Omental fat pad (tissue), 4 donors: Measurements from ENCODE around the gene SLC38A7. TPM values are rescaled to one million over a fixed set of nuclear protein-coding genes. Genes with fewer than 3 reads are reported as not detected.

Source experiments
- ATAC-seq: fragments of 150-250 bp; one replicate; pipeline ENCODE4 v1.9.1; 2016; ENCODE audit warnings: mild to moderate bottlenecking, moderate library complexity; ENCODE audit not compliant: low FRiP score
- DNase-seq: peaks from one replicate; pipeline ENCODE4 v3.0.0-alpha.2; 2019; ENCODE audit warnings: low spot score
- total RNA-seq, 4 donors: library from RNA; depleted of rRNA; stranded (reverse); fragments of >200 nt; gene quantifications; one replicate each; pipeline ENCODE4 v1.1.0, GENCODE V29; 2016
- TF ChIP-seq, protein P1 (sequence below), 3 donors: fragments of 450-650 bp; IDR thresholded peaks; one replicate each; pipeline ENCODE4 v1.5.1; 2016 to 2017; ENCODE audit warnings: antibody characterized with exemption in 3 of 3, mild to moderate bottlenecking in 3 of 3, moderate library complexity in 2 of 3

Gene SLC38A7
- total RNA-seq, 4 donors from 2014 or later = 8.0 to 22.9 (median 17.8) TPM

DNA sequence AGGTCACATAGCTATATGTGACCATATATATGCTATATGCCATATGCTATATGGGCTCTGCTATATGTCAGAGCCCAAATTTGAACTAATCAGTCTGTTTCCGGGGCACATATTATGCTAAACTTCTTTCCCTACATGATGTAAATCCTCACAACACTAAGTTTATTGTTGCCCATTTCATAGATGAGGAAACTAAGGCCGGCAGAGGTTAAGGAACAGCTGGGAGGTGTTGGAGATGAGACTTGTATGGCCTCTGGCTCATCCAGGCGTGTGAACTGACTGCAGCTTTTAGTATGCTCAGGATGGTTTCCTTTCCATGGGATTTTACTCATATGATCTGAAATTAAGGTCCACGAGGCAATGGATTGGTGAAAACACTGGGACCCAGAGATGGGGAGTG, 37.5 kb downstream of the SLC38A7 start:
- ATAC-seq (no peak), DNase-seq (no peak)
- TF ChIP-seq, protein P1, sequence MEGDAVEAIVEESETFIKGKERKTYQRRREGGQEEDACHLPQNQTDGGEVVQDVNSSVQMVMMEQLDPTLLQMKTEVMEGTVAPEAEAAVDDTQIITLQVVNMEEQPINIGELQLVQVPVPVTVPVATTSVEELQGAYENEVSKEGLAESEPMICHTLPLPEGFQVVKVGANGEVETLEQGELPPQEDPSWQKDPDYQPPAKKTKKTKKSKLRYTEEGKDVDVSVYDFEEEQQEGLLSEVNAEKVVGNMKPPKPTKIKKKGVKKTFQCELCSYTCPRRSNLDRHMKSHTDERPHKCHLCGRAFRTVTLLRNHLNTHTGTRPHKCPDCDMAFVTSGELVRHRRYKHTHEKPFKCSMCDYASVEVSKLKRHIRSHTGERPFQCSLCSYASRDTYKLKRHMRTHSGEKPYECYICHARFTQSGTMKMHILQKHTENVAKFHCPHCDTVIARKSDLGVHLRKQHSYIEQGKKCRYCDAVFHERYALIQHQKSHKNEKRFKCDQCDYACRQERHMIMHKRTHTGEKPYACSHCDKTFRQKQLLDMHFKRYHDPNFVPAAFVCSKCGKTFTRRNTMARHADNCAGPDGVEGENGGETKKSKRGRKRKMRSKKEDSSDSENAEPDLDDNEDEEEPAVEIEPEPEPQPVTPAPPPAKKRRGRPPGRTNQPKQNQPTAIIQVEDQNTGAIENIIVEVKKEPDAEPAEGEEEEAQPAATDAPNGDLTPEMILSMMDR (IDR thresholded peaks at IDR 0.05) = no peak

DNA sequence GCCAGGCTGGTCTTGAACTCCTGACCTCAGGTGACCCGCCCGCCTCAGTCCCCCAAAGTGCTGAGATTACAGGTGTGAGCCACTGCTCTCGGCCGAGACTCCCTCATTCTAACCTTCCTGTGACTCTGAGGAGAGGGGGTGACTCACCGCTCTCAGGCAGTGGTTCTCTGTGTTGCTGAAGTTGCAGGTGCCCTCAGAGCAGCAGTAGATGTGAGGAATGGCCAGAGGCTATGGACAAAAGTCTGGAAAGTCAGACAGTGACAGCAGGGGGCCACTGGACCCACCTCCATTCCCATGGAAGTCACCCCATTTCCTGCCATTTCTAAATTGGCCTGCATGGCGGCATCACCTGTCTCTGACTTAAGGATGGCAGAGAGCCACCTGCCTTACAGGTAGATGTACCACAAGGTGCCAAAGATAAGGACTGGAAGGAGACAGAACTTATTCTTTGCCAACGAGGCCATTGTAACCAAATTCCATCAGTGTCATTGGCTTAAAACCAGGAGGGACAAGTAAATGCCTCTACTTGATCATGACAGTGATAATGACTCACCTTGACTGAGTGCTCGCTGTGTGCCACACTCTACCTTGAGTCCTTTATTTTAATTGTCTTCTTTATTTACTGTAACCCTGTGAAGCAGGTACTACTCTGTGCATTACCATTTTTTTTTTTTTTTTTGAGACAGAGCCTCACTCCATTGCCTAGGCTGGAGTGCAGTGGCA, 39.6 kb downstream of the SLC38A7 start:
- no peak for ATAC-seq

DNA sequence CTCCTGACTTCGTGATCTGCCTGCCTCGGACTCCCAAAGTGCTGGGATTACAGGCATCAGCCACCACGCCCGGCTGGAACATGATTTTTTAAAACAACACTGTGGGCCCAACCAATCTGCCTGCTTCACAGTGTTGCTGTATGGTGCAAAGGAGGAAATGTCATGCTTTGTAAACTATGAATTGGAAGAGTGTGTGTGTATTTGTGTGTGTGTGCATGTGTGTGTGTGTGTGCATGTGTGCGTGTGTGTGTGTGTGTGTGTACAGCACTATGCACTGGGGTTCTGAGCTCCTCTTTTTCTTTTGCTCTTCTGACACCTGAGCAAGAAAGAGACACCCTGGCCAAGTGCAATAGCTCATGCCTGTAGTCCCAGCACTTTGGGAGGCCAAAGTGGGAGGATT, 40.5 kb downstream of the SLC38A7 start:
- DNase-seq (no peak), ATAC-seq (no peak)
- TF ChIP-seq, protein P1 (IDR thresholded peaks at IDR 0.05) = no peak

More for the DNA sequence above, 39.6 kb downstream of the SLC38A7 start:
- DNase-seq = no peak
- TF ChIP-seq, protein P1 (IDR thresholded peaks at IDR 0.05) = no peak

DNA sequence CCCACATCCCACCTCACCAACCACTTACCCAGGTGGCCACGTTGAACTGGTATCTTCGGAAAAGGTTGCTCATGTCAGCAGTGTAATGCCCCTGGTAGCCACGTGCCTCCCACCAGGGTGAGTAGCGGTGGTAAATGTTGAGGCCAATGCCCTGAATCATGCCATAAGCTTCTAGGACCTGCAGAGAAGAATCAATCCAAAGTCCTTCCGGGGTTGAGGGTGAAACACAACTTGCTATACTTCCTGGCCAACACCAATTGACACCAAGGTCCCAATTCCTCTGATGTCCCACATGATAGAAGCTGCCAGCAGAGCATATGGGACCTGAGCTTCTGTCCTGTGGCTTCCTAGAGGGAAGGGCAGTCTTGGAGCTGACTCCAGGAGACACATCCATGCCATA, 43.6 kb downstream of the SLC38A7 start:
- ATAC-seq (no peak), DNase-seq (no peak)
- TF ChIP-seq, protein P1 (IDR thresholded peaks at IDR 0.05) = no peak

DNA sequence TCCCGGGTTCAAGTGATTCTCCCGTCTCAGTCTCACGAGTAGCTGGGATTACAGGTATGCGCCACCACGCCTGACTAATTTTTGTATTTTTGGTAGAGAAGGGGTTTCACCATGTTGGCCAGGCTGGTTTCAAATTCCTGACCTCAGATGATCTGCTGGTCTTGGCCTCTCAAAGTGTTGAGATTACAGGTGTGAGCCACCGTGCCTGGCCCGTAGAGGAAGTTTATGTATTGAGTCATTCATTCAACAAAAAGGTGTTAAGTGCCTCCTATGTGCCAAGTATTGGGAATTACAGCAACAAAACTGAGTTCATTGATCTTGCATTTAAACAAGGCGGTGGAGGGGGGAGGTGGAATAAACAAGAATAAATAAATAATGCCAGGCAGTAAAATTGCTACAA, 44.7 kb downstream of the SLC38A7 start:
- DNase-seq (no peak), ATAC-seq (no peak)
- TF ChIP-seq, protein P1 (IDR thresholded peaks at IDR 0.05) = no peak

DNA sequence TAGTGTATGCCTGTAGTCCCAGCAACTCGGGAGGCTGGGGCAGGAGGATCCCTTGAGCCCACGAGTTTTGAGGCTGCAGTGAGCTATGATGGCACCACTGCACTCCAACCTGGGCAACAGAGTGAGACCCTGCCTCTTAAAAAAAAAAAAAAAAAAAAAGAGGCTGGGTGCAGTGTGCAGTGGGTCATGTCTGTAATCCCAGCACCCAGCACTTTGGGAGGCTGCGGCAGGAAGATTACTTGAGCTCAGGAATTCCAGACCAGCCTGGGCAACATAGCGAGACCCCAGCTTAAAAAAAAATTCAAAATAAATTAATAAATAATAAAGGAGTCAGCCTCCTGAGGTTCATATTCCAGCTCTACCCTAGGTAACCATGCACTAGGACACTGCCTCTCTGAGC, 45.3 kb downstream of the SLC38A7 start:
- TF ChIP-seq, protein P1 (IDR thresholded peaks at IDR 0.05) = no peak
- ATAC-seq (no peak), DNase-seq (no peak)
